GM03348 (cell line): ENCODE results near the gene ZBTB12.

Experiments
- DNase-seq: peaks from one replicate; pipeline ENCODE4 v3.0.0; 2012; ENCODE audit warnings: low spot score

The ZBTB12 gene

GRCh38 chr6:31896856-31897611, 4.9 kb downstream of the ZBTB12 start:
- peak; percentile 51 for DNase-seq

GRCh38 chr6:31896493-31896855, 5.4 kb downstream of the ZBTB12 start:
- DNase-seq = no peak

- DNase-seq = no peak
Measured at GRCh38 chr6:31892821-31893220, 9.1 kb downstream of the ZBTB12 start.

- DNase-seq = no peak
Measured at GRCh38 chr6:31889331-31889972, 12.4 kb downstream of the ZBTB12 start.

DNA sequence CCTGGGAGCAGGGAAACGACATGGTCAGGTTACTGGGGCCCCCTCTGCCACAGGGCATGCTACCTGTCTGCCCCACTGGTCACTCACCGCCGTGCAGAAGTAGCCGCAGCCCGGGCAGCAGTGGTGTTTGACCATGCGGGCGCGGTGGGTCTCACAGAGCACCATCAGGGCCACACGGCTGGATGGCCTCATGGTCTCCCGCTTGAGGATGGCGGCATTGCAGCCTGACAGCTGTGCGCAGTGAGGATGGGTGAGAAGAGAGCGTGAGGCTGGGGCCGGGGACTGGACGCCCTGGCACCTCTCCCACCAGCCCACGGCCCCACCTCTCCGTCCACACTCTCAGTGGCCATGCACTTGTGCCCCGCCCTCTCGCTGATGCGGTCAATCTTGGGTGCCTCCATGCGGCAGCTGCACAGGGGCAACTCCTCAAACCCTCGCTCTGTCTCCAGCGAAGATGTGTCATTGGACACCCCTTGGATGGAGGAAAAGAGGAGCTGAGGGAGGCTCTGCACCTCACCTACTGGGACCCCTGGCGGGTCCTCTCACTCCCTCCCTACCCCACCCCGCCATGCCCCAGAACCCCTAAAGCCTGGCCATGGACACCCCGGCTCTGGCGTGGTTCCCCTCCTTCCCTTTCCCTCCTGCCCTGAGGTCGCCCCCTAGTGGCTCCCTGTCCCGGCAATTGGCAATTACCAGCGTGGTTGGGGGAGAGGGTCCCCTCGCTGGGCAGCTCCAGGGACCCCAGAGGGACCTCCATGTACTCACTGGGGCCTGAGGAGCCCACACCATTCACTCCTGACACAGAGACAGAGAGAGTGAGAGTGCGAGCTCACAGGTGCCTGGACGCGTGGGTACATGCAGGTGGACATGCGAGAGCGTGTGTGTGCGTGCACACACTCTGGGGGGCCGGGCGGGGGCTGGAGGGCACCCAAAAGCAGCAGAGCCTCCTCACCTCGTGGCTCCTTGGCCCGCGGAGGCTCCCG, 13.3 kb downstream of the ZBTB12 start:
- DNase-seq = peak; percentile 65

GRCh38 chr6:31887173-31888007, 14.5 kb downstream of the ZBTB12 start:
- no peak for DNase-seq

DNA sequence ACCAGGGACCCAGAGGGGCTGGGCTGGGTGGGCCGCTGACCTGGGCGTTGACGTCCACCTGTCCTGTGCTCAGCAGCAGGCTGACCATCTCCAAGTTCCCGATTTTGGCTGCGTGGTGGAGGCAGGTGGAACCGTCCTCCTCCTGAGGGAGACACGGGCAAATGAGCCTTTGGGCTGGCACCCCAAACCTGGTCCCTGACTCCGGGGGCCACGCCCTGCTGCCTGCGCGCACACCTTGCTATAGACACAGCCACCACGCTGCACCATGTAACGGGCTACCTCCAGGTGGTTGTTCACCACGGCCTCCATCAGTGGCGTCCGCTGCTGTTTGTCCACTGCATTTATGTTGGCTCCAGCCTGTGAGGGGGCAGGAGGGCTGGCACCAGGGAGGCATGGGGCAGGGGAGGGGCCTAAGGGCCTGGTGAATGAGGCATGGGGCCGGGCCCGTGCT, 15.3 kb downstream of the ZBTB12 start:
- no peak for DNase-seq

DNA sequence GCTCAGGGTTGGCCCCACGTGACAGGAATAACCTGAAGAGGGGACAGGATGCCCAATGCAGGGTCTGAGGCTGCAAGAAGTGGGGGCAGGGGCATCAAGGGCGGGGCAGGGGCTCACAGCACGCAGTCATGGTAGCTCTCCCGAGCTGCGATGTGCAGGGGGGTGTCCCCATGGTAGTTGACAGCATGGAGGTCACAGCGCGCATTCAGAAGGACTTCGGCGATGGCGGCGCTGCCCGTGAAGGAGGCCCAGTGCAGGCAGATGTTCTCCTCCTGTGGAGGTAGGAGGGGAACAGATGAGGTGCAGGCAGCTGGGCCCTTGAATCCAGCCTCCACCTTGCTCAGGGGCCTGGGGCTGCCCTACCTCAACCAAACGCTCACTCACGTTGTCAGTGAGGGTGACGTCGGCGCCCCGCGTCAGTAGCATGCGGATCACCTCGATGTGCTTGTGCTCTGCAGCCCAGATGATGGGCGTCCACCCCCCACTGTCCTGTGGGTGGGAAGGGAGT, 17.3 kb downstream of the ZBTB12 start:
- DNase-seq = no peak

DNA sequence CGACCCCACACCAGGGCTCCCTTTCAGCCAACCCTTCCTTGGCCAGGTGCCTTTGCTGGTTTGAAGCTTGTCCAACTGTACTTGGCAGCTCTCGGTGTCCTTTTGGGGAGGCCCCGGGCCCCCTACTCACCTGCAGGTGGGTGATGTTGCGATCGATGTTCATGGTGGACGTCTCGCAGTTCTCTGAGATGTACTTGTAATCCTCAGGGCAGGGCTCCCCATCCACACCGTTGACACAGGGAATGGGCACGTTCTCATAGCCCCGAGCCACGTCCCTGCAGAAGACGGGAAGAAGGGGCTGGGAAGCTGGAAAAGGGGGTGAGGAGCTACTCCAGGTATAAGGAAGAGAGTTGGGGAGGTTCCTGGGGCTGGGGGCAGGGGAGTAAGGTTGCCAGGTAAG, 18.2 kb downstream of the ZBTB12 start:
- no peak for DNase-seq

DNA sequence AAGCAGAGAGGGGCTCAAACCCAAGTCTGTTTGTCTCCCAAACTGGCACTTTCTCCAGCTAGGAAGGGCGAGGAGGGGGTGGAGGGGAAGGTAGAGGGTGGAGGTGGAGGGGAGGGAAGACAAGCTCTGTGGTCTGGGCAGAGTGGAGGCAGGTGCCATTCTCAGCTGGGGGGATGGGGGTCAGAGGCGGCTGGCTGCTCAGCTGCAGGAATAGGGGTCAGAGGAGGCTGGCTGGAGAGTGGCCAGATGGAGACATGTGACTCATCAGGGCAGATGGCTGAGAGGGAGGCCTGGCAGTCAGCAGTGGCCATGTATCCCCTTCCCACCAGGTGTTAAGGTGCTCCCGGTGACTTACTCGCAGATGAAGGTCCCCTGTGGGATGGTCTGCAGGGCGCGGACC, 19.5 kb downstream of the ZBTB12 start:
- DNase-seq = no peak

DNA sequence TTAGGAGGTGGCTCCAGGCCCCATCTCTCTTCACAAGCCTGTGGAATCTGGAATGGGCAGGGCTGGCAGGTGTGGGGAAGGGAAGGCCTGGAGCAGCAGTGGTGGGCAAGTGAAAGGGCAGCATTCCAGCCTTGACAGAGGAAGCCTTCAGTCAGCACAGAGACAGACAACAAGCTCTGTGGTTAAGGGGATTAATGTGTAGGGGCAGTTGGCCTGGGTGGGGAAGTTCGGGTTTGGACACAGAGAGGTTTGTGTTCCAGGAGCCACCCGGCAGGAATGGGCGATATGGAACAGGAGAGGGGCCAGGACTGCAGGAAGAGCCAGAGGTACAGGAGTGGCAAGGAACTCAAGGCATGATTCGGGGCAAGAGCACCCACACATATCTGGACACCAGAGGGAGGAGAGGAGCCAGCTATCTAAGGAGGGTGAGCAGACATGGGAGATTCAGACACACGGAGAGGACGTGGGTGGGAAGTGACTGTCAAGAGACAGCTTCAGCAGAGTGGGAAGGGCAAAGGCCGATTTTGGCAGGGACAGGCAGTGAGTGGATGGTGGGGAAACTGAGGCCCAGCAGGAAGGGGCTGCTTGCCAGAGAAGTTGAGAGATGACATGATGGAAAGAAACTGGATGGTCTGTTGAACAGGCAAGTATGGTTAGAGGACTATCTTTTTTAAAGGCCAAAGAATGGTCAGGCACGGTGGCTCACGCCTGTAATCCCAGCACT, 20.6 kb downstream of the ZBTB12 start:
- DNase-seq = no peak

- DNase-seq = no peak
Measured at GRCh38 chr6:31880616-31881015, 21.3 kb downstream of the ZBTB12 start.

DNA sequence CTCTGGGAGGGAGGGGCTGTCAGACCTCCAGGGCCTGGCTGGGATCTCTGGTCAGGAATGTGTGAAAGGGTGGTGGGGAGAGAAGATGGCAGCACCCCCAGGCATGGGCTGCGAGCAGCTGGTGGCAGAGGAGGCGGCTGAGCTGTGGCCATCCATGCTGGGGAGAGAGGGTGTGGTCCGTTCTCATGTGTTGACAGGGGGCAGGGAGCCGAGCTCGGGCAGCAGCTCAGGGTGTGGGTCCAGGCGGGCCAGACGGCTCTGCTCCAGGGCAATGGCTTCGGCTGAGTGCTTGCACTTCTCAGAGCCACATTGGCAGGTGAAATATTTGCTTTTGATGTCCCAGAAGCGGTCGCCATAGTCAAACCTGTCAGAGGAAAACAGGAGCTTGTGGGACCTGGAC, 22.0 kb downstream of the ZBTB12 start:
- DNase-seq = no peak

GRCh38 chr6:31879143-31879542, 22.7 kb downstream of the ZBTB12 start:
- DNase-seq = no peak

DNA sequence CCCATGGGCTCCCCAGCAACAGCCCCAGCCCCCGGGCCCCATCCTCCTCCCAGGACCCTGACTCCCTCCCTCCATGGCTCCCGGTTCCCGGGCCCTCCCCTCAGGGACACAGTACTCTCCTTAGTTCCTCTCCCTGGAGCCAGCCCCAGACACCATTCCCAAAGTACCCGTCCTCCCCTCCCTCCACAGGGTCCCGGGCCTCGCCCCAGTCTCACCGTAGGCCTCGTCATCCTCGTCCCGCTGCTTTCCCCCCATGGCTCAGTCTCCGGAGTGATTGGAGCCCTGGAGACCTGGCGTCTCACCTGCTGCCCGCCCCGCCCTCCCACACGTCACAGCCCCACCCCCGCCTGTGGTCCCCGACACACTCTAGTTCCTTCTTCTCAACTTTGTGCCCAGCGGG, 23.2 kb downstream of the ZBTB12 start, which contains the start of gene SLC44A4:
TSS of gene SLC44A4 (minus strand) at position 272 of the 400 bp plus-strand sequence. CDS start at position 255, 17 bp downstream.
- DNase-seq = no peak

DNA sequence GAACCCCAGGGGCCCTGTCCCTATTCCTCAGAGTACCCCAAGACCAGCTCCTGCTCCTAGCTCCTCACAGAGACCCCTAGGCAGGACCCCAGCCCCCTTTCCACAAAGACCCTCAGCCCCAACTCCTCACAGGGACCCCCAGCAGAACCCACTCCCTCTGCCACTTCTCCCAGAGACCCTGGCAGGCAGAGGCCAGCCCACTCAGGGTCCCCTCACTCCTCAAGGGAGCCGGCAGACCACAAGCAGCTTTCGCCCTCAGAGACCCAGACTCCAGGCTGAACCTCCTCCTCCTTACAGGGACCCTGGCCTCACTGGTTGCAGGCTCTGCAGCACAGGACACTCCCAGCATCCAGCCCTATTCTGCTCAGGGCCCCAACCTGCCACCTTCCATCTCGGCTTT, 23.7 kb downstream of the ZBTB12 start:
- DNase-seq = no peak

- DNase-seq = no peak
Measured at GRCh38 chr6:31877651-31878161, 24.2 kb downstream of the ZBTB12 start.

DNA sequence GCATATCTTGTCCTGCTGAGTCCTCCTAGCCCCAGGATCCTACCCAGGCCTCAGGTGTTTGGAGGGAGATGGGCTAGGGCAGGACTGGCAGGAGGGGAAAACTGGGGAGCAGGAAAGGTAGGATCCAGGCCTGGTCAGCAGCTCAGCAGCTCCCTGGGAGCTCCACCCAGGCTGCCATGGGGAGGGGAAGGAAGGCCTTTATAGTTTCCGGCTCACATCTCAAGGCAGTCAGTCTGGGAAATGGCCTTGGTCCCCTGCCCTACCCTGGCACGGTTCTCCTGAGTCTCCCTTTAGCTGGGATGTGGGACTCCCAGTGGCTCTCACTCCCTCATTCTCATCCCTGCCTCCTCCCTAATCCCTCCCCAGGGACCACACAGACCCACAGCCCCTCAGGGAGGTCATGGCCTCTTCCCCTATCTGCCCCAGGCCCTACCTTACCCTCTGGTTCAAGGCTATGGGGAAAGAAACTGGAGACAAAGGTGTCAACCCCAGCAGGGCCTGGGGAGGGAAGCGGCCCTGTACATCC, 24.7 kb downstream of the ZBTB12 start:
- DNase-seq = no peak

GRCh38 chr6:31876357-31876756, 25.5 kb downstream of the ZBTB12 start:
- DNase-seq = no peak

DNA sequence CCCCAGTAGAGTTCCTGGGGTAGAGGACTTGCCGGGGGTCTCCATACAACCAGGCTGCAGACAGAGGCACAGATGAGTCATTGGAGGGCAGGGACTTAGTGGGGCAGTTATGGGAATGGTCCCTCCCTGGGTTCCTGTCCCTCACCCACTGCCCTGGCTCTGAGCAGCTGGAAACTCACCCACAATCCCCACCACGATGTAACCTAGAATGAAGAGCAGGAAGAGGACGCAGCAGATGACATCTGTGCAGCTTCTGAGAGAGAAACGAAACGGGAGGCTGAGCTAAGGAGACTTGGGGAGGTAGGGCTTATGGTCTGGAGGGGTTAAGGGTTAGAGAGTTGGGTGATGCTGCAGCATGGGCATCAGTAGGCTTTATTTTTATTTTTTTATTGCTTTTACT, 26.0 kb downstream of the ZBTB12 start:
- DNase-seq = no peak
